AML-193 (cell line): ENCODE measurements around the gene TMEM273.
A peak's percentile ranks its signal among the peaks of the same experiment; 100 is the strongest.

Source experiments
- DNase-seq, 2 experiments: peaks; one replicate each; lab custom pipeline; 2025; lab: John Stamatoyannopoulos, UW

Gene TMEM273

GRCh38 chr10:49175587-49176309 lies 12.4 kb downstream of the TMEM273 start:
- DNase-seq, result no peak

DNA sequence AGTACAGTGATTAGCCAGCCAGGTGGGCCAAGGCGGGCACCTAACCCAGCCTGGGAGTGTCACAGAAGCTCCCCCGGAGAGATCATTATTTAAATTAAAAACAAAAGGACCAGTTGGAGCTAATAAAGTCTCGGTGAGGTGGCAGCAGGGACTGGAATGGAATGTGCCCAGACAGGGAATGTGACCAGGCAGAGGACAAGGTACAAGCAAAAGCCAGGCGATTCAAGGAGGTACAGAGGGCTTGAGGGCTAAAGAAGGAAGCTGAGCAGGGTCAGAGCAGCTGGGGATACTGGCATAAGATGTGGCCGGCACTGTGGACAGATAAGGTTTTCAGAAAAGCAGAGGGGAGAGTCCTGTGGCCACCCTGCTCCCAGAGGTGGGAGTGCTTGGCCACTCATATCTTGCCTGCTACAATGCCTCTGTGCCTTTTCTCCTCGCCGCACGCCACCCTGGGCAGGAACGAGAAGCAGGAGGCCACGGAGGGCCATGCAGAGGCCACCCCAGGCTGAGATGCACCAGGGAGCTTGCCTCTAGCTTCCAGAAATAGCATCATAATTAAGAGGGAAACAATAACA lies 13.2 kb downstream of the TMEM273 start:
- DNase-seq, result no peak

- DNase-seq, result no peak
Measured at GRCh38 chr10:49174261-49174925, 13.8 kb downstream of the TMEM273 start.

GRCh38 chr10:49173853-49174252 lies 14.3 kb downstream of the TMEM273 start:
- no peak for DNase-seq

GRCh38 chr10:49173201-49173772 lies 14.9 kb downstream of the TMEM273 start:
- no peak for DNase-seq

GRCh38 chr10:49172777-49173132 lies 15.4 kb downstream of the TMEM273 start:
- DNase-seq, result no peak

GRCh38 chr10:49172061-49172776 lies 16.0 kb downstream of the TMEM273 start:
- DNase-seq, result no peak

- no peak for DNase-seq
Measured at GRCh38 chr10:49171326-49172060, 16.7 kb downstream of the TMEM273 start.

GRCh38 chr10:49170632-49171325 lies 17.4 kb downstream of the TMEM273 start:
- no peak for DNase-seq

- no peak for DNase-seq
Measured at GRCh38 chr10:49169776-49170175, 18.4 kb downstream of the TMEM273 start.

DNA sequence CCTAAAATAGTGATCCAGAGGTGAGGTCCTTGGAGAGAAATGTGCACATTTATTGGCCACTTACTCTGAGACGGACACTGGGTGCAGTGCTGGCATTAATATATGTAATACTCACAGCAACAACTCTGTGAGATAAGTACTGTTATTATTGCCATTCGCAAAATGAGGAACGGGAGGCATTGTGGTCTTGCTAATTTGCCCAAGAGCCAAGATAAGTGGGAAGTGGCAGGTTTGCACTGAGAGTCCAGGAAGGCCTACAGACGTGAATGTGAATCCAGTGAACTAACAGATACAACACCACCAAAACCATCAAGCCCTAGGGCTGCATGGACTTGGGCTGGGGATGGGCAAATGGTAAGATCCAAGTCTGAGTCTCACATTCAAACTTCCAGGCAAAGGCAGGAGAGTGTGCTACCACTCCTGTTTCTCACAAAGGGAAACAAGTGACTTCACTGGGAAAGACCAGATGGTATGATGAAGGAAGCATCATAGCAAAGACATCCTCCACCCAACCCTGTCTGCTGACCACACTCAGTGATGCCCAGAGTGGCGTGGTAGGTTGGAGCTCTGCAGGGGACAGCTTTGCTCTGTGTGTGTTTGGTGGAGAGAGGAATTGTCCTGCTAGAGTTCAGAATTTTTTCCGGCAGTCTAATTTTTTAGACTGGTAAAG lies 19.2 kb downstream of the TMEM273 start:
- peak; percentile 53 to 65 for DNase-seq

GRCh38 chr10:49168171-49168540 lies 20.0 kb downstream of the TMEM273 start:
- no peak for DNase-seq

- DNase-seq, result no peak
Measured at GRCh38 chr10:49167425-49168170, 20.6 kb downstream of the TMEM273 start.

- no peak for DNase-seq
Measured at GRCh38 chr10:49166484-49167400, 21.4 kb downstream of the TMEM273 start.

DNA sequence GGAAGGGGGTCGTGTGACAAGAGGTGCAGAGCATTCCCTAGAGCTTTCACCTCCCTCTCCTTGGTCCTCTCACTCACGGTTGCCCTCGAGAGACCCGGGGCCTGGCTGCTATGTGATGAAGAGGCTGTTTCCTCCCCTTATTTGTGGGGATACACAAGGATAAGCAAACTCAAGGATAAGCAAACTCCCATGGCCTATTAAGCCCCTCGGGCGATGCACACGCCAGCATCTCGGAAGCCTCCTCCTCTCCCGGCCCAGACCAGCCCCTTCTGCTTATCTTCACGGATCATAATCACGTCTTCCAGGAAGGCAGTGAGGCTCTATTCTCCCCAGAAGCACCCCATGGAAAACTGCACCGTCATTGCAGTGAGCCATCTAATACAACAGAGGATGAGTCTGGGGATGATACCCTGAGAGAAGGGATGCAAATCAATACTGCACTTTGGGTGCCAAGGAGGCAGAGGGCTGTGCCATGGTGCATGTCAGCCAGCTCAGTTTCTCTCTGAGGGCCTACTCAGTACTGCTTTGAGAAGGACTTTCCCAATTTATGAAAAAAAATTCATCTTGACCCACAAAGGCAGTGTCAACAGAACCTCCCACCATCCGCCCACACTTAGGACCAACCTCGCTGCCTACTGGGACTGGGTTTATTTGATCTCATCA lies 22.2 kb downstream of the TMEM273 start:
- DNase-seq, result no peak

- DNase-seq, result no peak
Measured at GRCh38 chr10:49165259-49165658, 22.9 kb downstream of the TMEM273 start.

GRCh38 chr10:49164559-49165188 lies 23.5 kb downstream of the TMEM273 start:
- peak in 1 of 2 experiments; percentile 25 for DNase-seq

- DNase-seq, result no peak
Measured at GRCh38 chr10:49163741-49164140, 24.4 kb downstream of the TMEM273 start.
